ENCODE data around the gene ISM1. TPM values are rescaled to one million over a fixed set of nuclear protein-coding genes. Genes with fewer than 3 reads are reported as not detected.

ISM1 gene
- total RNA-seq, 1 experiment from 2014 or later = 0.20 TPM

DNA sequence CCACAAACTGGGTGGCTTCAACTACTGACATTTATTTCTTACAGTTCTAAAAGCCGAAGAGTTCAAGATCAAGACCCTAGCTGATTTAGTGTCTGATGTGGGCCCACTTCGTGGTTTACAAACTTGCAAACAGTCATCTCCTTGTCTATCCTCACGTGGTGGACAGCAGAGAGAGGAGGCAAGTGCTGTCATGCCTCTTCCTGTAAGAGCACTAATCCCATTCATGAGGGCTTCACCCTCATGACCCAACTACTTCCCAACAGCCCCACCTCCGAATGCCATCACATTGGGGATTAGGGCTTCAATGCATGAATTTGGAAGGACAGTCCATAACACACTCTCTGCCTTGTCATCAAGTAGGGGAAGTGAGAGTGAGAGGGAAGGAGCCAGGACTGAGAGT is 15.6 kb upstream of the ISM1 start:
- Histone ChIP-seq H3K18ac (ENCODE audit: insufficient read length, low read depth, low read length) (no peak overlapping the region), H3K9ac (ENCODE audit: extremely low read depth, insufficient read length, low read length) (no peak overlapping the region), H3K4ac (ENCODE audit: low read depth, low read length) (no peak overlapping the region), H3K14ac (ENCODE audit: insufficient read depth, low read length) (no peak overlapping the region), H3K27ac (ENCODE audit: insufficient read length, low read depth, low read length) (no peak overlapping the region), H2BK5ac (ENCODE audit: insufficient read length, low read length) (no peak overlapping the region), H4K20me1 (ENCODE audit: control insufficient read depth, insufficient read depth, insufficient read length) (no peaks in the 10 kb centered on the region), H3K56ac (ENCODE audit: insufficient read length, low read depth, low read length) (no peak overlapping the region), H3K23me2 (ENCODE audit: insufficient read length, low read depth, low read length, poor library complexity, severe bottlenecking) (no peaks in the 10 kb centered on the region), H3K9me3 (ENCODE audit: control insufficient read depth, low read depth, low read length) (no peaks in the 10 kb centered on the region), H2BK15ac (ENCODE audit: low read depth, low read length) (no peak overlapping the region), H4K8ac (replicated peaks; ENCODE audit: insufficient read length, low read depth, low read length) (no peak overlapping the region), H4K91ac (ENCODE audit: insufficient read length, low read depth, low read length) (no peak overlapping the region), H2BK20ac (ENCODE audit: low read depth, low read length, poor library complexity, severe bottlenecking) (no peak overlapping the region), H2BK12ac (ENCODE audit: insufficient read length, low read depth, low read length) (no peak overlapping the region), H2BK120ac (ENCODE audit: low read depth, low read length, poor library complexity, severe bottlenecking) (no peak overlapping the region), H3K27me3 (ENCODE audit: insufficient read depth, low read length) (no peaks in the 10 kb centered on the region), H3K23ac (ENCODE audit: insufficient read length, low read depth, low read length) (no peak overlapping the region), H2AK5ac (ENCODE audit: insufficient read length, low read length) (no peak overlapping the region), H3T11ph (ENCODE audit: low read length) (no peak overlapping the region), H4K5ac (ENCODE audit: insufficient read length, low read depth, low read length) (no peak overlapping the region), H3K4me1 (ENCODE audit: insufficient read depth, low read length) (peaks cover 5% of the 10 kb centered on the region; the same call in 1 of the 2 replicates), H3K79me2 (ENCODE audit: insufficient read depth, low read length) (no peaks in the 10 kb centered on the region), H3K4me2 (ENCODE audit: insufficient read depth, insufficient read length, low read length) (no peak overlapping the region), H3K79me1 (ENCODE audit: insufficient read depth, low read depth, low read length, poor library complexity, severe bottlenecking) (no peaks in the 10 kb centered on the region), H2AFZ (ENCODE audit: low read length) (no peak overlapping the region)
- H3K9me3 Mint-ChIP-seq = no peaks in the 10 kb centered on the region
- H3K4me3 Mint-ChIP-seq = no peak overlapping the region; a peak in 1 of 5 replicates
- no peaks in the 10 kb centered on the region for H3K36me3 Mint-ChIP-seq (ENCODE audit: insufficient read depth in 1 of 3, low read depth in 3 of 3)
- WGBS (ENCODE audit: extremely low coverage, insufficient read length, low lambda C conversion rate) = no CpG with 5 or more reads among the region's 4 CpGs
- peaks cover 8 to 13% of the 10 kb centered on the region in 2 experiments for H3K4me1 Mint-ChIP-seq
- no peak for TF ChIP-seq CTCF (conservative IDR thresholded peaks at IDR 0.05)
- DNase-seq = no peak
- H3K27me3 Mint-ChIP-seq (ENCODE audit: low read depth) = peaks cover 3% of the 10 kb centered on the region
- no peak overlapping the region for H3K27ac Mint-ChIP-seq

Data from H9 (cell line).